NCI-H226 (cell line): ENCODE measurements around the gene TNIP2.
"Not testable (repeated sequence)": the region's sequence is repeated elsewhere in the genome, so short reads cannot be mapped to it uniquely, and the experiment has no call there.

Experiments used
- DNase-seq: peaks from one replicate; pipeline ENCODE4 v3.0.0-alpha.2; 2015

The TNIP2 gene

DNA sequence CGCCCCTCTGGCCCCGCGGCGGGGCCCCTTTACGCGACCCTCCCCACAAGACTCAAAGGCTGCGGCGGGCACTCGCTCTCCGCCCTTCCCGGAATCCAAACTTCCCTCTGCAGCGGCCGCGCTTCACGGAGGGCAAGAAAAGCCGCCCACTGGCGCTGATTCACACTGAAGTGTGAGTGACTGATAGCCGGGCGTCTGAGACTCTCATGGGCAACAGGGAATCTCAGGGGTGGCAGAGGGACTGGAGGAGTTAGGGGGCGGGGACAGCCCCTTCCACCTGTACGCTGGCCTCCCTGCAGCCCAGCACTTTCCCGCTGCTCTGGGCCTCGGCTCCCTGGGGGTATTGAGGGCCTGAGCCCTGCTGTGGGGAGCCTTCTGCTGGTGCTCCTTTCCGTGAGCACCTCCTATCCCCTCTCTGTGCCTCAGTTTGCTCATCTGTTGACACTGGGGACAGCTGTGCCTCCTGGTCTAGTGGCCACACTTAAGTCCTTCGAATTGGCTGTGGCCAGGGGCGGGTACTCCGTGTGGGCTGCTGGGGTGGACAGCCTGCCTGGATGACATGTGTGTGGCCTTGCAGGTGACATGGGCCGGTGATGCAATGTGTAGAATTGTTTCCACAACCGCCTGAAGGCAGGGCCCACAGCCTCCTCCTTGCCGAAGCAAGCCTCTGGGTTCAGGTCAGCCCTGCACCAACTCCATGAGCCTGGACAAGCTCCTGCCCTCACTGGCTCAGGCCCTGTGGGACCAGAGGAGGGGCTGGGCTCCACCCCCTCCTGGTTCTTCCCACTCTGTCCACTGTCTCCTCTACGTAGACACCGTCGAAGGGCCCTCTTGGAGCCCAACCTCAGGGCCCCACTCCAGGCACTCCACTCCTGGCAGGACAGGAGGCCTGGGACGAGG lies 37.7 kb upstream of the TNIP2 start:
- DNase-seq = peak; percentile 75

DNA sequence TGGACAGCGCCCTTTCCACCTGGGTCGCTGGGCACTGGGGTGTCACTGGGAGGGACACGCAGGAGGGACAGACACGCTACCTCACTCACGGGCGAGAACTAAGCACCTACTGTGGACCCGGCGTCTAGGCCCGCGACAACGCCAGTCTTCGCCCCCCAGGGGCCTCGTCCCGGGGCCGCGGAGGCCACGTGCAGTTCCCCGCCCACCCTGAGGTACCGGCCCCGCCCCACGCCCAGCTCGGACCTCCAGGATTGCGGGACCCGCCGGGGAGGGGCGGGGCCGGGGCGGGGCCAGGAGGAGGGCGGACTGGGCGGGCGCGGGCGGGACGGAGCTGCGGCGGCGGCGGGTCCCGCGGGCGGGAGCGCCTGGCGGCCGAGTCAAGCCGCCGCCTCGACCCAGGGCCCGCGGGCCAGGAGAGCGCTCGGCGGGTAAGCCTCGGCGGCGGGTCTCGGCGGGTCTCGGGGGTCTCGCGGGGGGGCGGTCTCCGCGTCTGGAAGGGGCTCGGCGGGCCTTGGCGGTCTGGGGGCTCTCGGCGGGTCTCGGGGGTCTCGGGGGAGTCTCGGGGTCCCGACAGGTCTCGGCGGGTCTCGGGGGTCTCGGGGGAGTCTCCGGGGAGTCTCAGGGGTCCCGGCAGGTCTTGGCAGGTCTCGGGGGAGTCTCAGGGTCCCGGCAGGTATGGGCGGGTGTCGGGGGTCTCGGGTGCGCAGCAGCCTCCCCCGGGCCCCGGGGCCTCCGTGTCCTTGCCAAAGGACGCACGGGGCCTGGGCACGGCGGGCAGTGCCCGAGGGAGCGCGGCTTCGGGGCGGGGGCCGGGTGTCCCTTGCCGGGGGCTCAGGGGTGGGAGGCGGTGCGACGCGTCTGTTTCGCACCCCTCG lies 36.8 kb upstream of the TNIP2 start, which contains the start of gene SH3BP2:
Gene SH3BP2 (plus strand): TSS at position 375 of the 875 bp plus-strand sequence. CDS start 27,533 bp downstream, outside the sequence.
- DNase-seq = peak; percentile 61

- no peak for DNase-seq
Observed at GRCh38 chr4:2792396-2792710, 36.2 kb upstream of the TNIP2 start.

GRCh38 chr4:2791518-2792395 lies 35.6 kb upstream of the TNIP2 start:
- no peak for DNase-seq

- DNase-seq = no peak
Observed at GRCh38 chr4:2790583-2791517, 34.7 kb upstream of the TNIP2 start.

GRCh38 chr4:2789793-2790582 lies 33.9 kb upstream of the TNIP2 start:
- DNase-seq = no peak

GRCh38 chr4:2789351-2789750 lies 33.2 kb upstream of the TNIP2 start:
- no peak for DNase-seq

- no peak for DNase-seq
Observed at GRCh38 chr4:2788532-2789103, 32.5 kb upstream of the TNIP2 start.

DNA sequence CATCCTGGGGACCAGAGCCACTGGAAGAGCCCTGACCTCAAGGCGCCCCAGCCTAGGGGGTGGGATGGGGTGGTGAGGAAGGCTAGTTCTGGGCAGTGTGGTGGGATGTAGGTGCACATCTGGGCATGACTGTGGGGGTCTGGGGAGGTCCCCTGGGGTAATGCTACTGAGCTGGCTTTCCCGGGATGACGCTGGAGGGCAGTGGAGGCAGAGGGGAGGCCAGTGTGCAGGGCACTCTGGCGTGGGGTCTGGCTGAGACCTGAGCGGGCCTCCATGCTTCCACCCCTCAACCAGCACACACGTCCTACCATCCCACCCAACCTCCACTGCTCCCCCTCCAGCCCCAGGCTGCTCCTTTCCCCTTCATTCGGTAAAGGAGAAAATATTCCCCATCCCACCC lies 32.0 kb upstream of the TNIP2 start:
- DNase-seq = no peak

- no peak for DNase-seq
Observed at GRCh38 chr4:2787230-2788100, 31.3 kb upstream of the TNIP2 start.

GRCh38 chr4:2786794-2787229 lies 30.7 kb upstream of the TNIP2 start:
- no peak for DNase-seq

GRCh38 chr4:2786152-2786671 lies 30.1 kb upstream of the TNIP2 start:
- DNase-seq = no peak

DNA sequence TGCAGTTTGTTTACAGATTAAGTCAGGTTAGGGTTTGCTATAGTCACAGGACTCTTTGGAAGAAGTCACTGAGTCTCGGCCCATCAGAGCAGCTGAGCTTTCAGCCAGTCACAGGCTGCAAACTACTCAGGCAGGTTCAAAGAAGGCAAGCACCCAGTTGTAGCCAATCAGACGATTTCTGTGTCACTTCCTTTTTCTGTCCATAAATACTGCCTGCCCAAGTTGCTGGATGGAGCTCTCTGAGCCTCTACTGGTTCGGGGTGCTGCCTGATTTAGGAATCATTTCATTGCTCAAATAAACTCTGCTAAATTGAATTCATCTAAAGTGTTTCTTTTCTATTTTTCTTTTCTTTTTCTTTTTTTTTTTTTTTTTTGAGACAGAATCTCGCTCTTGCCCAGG lies 29.5 kb upstream of the TNIP2 start:
- no peak for DNase-seq

GRCh38 chr4:2783790-2784189 lies 27.7 kb upstream of the TNIP2 start:
- no peak for DNase-seq

DNA sequence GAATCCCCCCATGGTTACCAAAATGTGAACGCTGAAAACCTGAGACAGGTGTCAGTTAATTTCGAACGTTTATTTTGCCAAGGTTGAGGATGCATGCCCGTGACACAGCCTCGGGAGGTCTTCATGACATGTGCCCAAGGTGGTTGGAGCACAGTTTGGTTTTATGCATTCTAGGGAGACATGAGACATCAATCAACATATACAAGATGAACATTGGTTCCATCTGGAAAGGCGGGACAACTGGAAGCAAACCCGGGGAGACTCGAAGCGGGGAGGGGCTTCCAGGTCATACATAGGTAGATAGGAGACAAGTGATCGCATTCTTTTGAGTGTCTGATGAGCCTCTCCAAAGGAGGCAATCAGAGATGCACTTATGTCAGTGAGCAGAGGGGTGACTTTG lies 25.8 kb upstream of the TNIP2 start:
- no peak for DNase-seq

- DNase-seq = not testable (repeated sequence)
Observed at GRCh38 chr4:2780643-2781042, 24.5 kb upstream of the TNIP2 start.

DNA sequence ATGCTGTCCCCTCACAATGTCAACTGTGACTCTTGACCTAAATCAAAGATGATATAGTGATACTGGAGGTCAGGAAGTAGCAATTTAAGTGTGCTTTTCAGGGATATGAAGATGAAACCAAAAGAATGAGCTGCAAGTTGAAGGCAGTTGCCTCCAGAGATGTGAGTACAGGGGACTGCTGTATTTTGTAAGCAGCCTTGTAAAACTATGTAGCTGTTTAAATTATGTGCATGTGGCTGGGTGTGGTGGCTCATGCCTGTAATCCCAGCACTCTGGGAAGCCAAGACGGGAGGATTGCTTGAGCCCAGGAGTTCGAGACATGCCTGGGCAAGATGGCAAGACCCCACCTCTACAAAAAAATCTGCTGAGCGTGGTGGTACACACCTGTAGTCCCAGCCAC lies 15.1 kb upstream of the TNIP2 start:
- no peak for DNase-seq

GRCh38 chr4:2768921-2769336 lies 12.8 kb upstream of the TNIP2 start:
- DNase-seq = no peak

DNA sequence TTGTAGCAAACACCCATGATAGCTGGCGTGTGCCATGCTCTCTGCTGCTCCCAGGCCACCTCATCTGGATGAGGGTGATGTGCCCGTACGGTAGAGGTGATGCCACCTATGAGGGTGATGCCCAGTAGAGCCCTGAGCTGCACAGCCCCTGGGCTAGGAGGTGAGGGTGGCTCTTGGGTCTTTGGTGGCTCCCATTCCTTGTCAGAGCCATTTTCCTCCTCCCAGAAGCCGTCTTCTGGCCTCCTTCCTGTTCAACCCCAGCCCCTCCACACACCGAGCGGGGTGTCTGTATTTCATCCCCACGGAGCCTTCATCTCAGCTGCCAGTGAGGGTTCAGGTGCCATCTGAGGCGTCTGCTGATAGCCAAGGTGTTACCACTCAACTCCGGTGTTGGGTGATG lies 12.0 kb upstream of the TNIP2 start:
- no peak for DNase-seq
